ENCODE data around the gene RIT2.

GRCh38 chr18:42969366-42969765, 146.1 kb downstream of the RIT2 start:
- no peak for TF ChIP-seq CTCF (IDR thresholded peaks at IDR 0.05; ENCODE audit: poor library complexity, severe bottlenecking)
- TF ChIP-seq RAD21 (conservative IDR thresholded peaks at IDR 0.05) = no peak
- TF ChIP-seq REST (IDR thresholded peaks at IDR 0.05; ENCODE audit: borderline replicate concordance) = no peak
- no peak for TF ChIP-seq POLR2AphosphoS5 (IDR thresholded peaks at IDR 0.05)
- TF ChIP-seq EZH2 (IDR thresholded peaks at IDR 0.05; ENCODE audit: borderline replicate concordance, insufficient read depth, low read length, poor library complexity, severe bottlenecking) = no peak
- no peak for TF ChIP-seq EP300 (conservative IDR thresholded peaks at IDR 0.05; ENCODE audit: poor library complexity, severe bottlenecking)
